Activated CD4-positive, alpha-beta memory T cell treated with anti-CD3 and anti-CD28 coated beads, Interleukin-2, amount 10 ng/mL, durations not matched to agents 7 days and 5 days (primary cell): Measurements from ENCODE around the gene TRIML2. TPM values are rescaled to one million over a fixed set of nuclear protein-coding genes. Genes with fewer than 3 reads are reported as not detected.

Experiments used
- CTCF ChIA-PET: fragments of 350-600 bp; sonication (Branson Sonifier 250); formaldehyde crosslinking; loops from one replicate; lab custom pipeline; 2021; ENCODE audit warnings: antibody characterized with exemption, inconsistent platforms; lab: Charles Lee
- POLR2A ChIA-PET: fragments of 350-600 bp; sonication (Branson Sonifier 250); formaldehyde crosslinking; loops from one replicate; lab custom pipeline; 2021; ENCODE audit warnings: antibody characterized with exemption; lab: Charles Lee
- DNase-seq: peaks from one replicate; pipeline ENCODE4 v3.0.0-alpha.2; 2020
- H3K27ac Mint-ChIP-seq: one replicate; pipeline ENCODE4 v1.8.0; 2021; ENCODE audit warnings: mild to moderate bottlenecking, mixed read lengths
- H3K27me3 Mint-ChIP-seq: one replicate; pipeline ENCODE4 v1.8.0; 2021; ENCODE audit warnings: mixed read lengths
- H3K36me3 Mint-ChIP-seq: one replicate; pipeline ENCODE4 v1.8.0; 2021; ENCODE audit warnings: low read depth, mixed read lengths
- H3K4me1 Mint-ChIP-seq: one replicate; pipeline ENCODE4 v1.8.0; 2021; ENCODE audit warnings: mixed read lengths
- H3K4me3 Mint-ChIP-seq: one replicate; pipeline ENCODE4 v1.8.0; 2021; ENCODE audit warnings: mild to moderate bottlenecking, mixed read lengths
- H3K9me3 Mint-ChIP-seq: one replicate; pipeline ENCODE4 v1.8.0; 2021; ENCODE audit warnings: mixed read lengths
- total RNA-seq, 2 experiments: library from RNA; stranded (reverse); gene quantifications; one replicate each; pipeline ENCODE4 v1.2.3, GENCODE V29; 2021

The TRIML2 gene
- total RNA-seq, 2 experiments from 2014 or later, result not detected

GRCh38 chr4:188127214-188127874, 17.9 kb upstream of the TRIML2 start:
- CTCF ChIA-PET, result no interaction called here
- no peak overlapping the region for H3K4me3 Mint-ChIP-seq
- H3K36me3 Mint-ChIP-seq, result no peaks in the 10 kb centered on the region
- DNase-seq, result no peak
- no peaks in the 10 kb centered on the region for H3K4me1 Mint-ChIP-seq
- POLR2A ChIA-PET, result no interaction called here
- no peak overlapping the region for H3K27ac Mint-ChIP-seq
- no peaks in the 10 kb centered on the region for H3K27me3 Mint-ChIP-seq
- H3K9me3 Mint-ChIP-seq, result peaks cover 17% of the 10 kb centered on the region

GRCh38 chr4:188121530-188121929, 12.1 kb upstream of the TRIML2 start:
- no peak overlapping the region for H3K27ac Mint-ChIP-seq

GRCh38 chr4:188117631-188118324, 8.4 kb upstream of the TRIML2 start:
- no peaks in the 10 kb centered on the region for H3K27me3 Mint-ChIP-seq
- H3K4me1 Mint-ChIP-seq, result no peaks in the 10 kb centered on the region
- DNase-seq, result no peak
- no peak overlapping the region for H3K4me3 Mint-ChIP-seq
- H3K27ac Mint-ChIP-seq, result no peak overlapping the region
- ChIA-PET CTCF (no interaction called here), POLR2A (no interaction called here)
- H3K36me3 Mint-ChIP-seq, result no peaks in the 10 kb centered on the region
- peaks cover 25% of the 10 kb centered on the region for H3K9me3 Mint-ChIP-seq

More at GRCh38 chr4:188121530-188121929, 12.1 kb upstream of the TRIML2 start:
- peaks cover 18% of the 10 kb centered on the region for H3K9me3 Mint-ChIP-seq
- H3K27me3 Mint-ChIP-seq, result no peaks in the 10 kb centered on the region
- DNase-seq, result no peak
- no peak overlapping the region for H3K4me3 Mint-ChIP-seq
- H3K4me1 Mint-ChIP-seq, result no peaks in the 10 kb centered on the region
- H3K36me3 Mint-ChIP-seq, result no peaks in the 10 kb centered on the region
- POLR2A ChIA-PET, result no interaction called here
- CTCF ChIA-PET, result no interaction called here

GRCh38 chr4:188113156-188113555, 3.8 kb upstream of the TRIML2 start:
- H3K36me3 Mint-ChIP-seq, result no peaks in the 10 kb centered on the region
- CTCF ChIA-PET, result no interaction called here
- H3K4me3 Mint-ChIP-seq, result no peak overlapping the region
- peaks cover 17% of the 10 kb centered on the region for H3K9me3 Mint-ChIP-seq
- no peaks in the 10 kb centered on the region for H3K27me3 Mint-ChIP-seq
- H3K27ac Mint-ChIP-seq, result no peak overlapping the region
- DNase-seq, result no peak
- POLR2A ChIA-PET, result no interaction called here
- no peaks in the 10 kb centered on the region for H3K4me1 Mint-ChIP-seq

- CTCF ChIA-PET, result no interaction called here
- no peak overlapping the region for H3K27ac Mint-ChIP-seq
Measured at GRCh38 chr4:188111955-188112354, 2.6 kb upstream of the TRIML2 start.

GRCh38 chr4:188110741-188111471, 1.5 kb upstream of the TRIML2 start:
- Mint-ChIP-seq H3K36me3 (no peaks in the 10 kb centered on the region), H3K4me1 (no peaks in the 10 kb centered on the region), H3K4me3 (no peak overlapping the region), H3K9me3 (peaks cover 14% of the 10 kb centered on the region), H3K27me3 (no peaks in the 10 kb centered on the region), H3K27ac (no peak overlapping the region)
- CTCF ChIA-PET, result no interaction called here
- no peak for DNase-seq
- POLR2A ChIA-PET, result no interaction called here

More at GRCh38 chr4:188111955-188112354, 2.6 kb upstream of the TRIML2 start:
- Mint-ChIP-seq H3K4me3 (no peak overlapping the region), H3K27me3 (no peaks in the 10 kb centered on the region), H3K4me1 (no peaks in the 10 kb centered on the region), H3K9me3 (peaks cover 14% of the 10 kb centered on the region), H3K36me3 (no peaks in the 10 kb centered on the region)
- POLR2A ChIA-PET, result no interaction called here
- no peak for DNase-seq

GRCh38 chr4:188110036-188110435, 633 bp upstream of the TRIML2 start:
- Mint-ChIP-seq H3K4me3 (no peak overlapping the region), H3K27me3 (no peaks in the 10 kb centered on the region), H3K4me1 (no peaks in the 10 kb centered on the region), H3K9me3 (peaks cover 19% of the 10 kb centered on the region), H3K36me3 (no peaks in the 10 kb centered on the region), H3K27ac (no peak overlapping the region)
- ChIA-PET POLR2A (no interaction called here), CTCF (no interaction called here)
- DNase-seq, result no peak

GRCh38 chr4:188107931-188108843, 1.2 kb downstream of the TRIML2 start:
- no peaks in the 10 kb centered on the region for H3K36me3 Mint-ChIP-seq
- POLR2A ChIA-PET, result no interaction called here
- no peaks in the 10 kb centered on the region for H3K4me1 Mint-ChIP-seq
- no peak for DNase-seq
- H3K27me3 Mint-ChIP-seq, result no peaks in the 10 kb centered on the region
- CTCF ChIA-PET, result no interaction called here
- no peak overlapping the region for H3K27ac Mint-ChIP-seq
- H3K4me3 Mint-ChIP-seq, result no peak overlapping the region
- H3K9me3 Mint-ChIP-seq, result peaks cover 22% of the 10 kb centered on the region

- Mint-ChIP-seq H3K36me3 (no peaks in the 10 kb centered on the region), H3K27ac (no peak overlapping the region), H3K9me3 (peaks cover 23% of the 10 kb centered on the region), H3K27me3 (no peaks in the 10 kb centered on the region), H3K4me3 (no peak overlapping the region), H3K4me1 (no peaks in the 10 kb centered on the region)
- ChIA-PET POLR2A (no interaction called here), CTCF (no interaction called here)
- DNase-seq, result no peak
Measured at GRCh38 chr4:188106454-188106853, 2.9 kb downstream of the TRIML2 start.

- DNase-seq, result no peak
- H3K4me1 Mint-ChIP-seq, result no peaks in the 10 kb centered on the region
- no peak overlapping the region for H3K27ac Mint-ChIP-seq
- H3K4me3 Mint-ChIP-seq, result no peak overlapping the region
- CTCF ChIA-PET, result no interaction called here
- H3K9me3 Mint-ChIP-seq, result peaks cover 30% of the 10 kb centered on the region
- POLR2A ChIA-PET, result no interaction called here
- H3K36me3 Mint-ChIP-seq, result no peaks in the 10 kb centered on the region
- H3K27me3 Mint-ChIP-seq, result no peaks in the 10 kb centered on the region
Measured at GRCh38 chr4:188092824-188093223, 16.6 kb downstream of the TRIML2 start.

- Mint-ChIP-seq H3K27ac (no peak overlapping the region), H3K9me3 (peaks cover 28% of the 10 kb centered on the region), H3K4me1 (no peaks in the 10 kb centered on the region), H3K27me3 (no peaks in the 10 kb centered on the region), H3K4me3 (no peak overlapping the region), H3K36me3 (no peaks in the 10 kb centered on the region)
- DNase-seq, result no peak
- ChIA-PET CTCF (no interaction called here), POLR2A (no interaction called here)
Measured at GRCh38 chr4:188086858-188087257, 22.5 kb downstream of the TRIML2 start.

GRCh38 chr4:188082796-188083195, 26.6 kb downstream of the TRIML2 start:
- DNase-seq, result no peak
- ChIA-PET POLR2A (no interaction called here), CTCF (no interaction called here)
- H3K27ac Mint-ChIP-seq, result no peak overlapping the region
- no peaks in the 10 kb centered on the region for H3K27me3 Mint-ChIP-seq
- H3K9me3 Mint-ChIP-seq, result peaks cover 14% of the 10 kb centered on the region
- H3K36me3 Mint-ChIP-seq, result no peaks in the 10 kb centered on the region
- no peak overlapping the region for H3K4me3 Mint-ChIP-seq
- no peaks in the 10 kb centered on the region for H3K4me1 Mint-ChIP-seq

- H3K27ac Mint-ChIP-seq, result no peak overlapping the region
- ChIA-PET POLR2A (no interaction called here), CTCF (no interaction called here)
- DNase-seq, result no peak
- H3K27me3 Mint-ChIP-seq, result no peaks in the 10 kb centered on the region
- no peaks in the 10 kb centered on the region for H3K4me1 Mint-ChIP-seq
- peaks cover 8% of the 10 kb centered on the region for H3K9me3 Mint-ChIP-seq
- no peak overlapping the region for H3K4me3 Mint-ChIP-seq
- no peaks in the 10 kb centered on the region for H3K36me3 Mint-ChIP-seq
Measured at GRCh38 chr4:188078116-188078515, 31.3 kb downstream of the TRIML2 start.
